Lower lobe of right lung (tissue), 2 donors: ENCODE data around the gene LTBP4. TPM values are rescaled to one million over a fixed set of nuclear protein-coding genes. Genes with fewer than 3 reads are reported as not detected.

ENCODE experiments used
- ATAC-seq, 2 donors: fragments of 200-7000 bp; cut with Tn5 transposase; one replicate each; pipeline ENCODE4 v1.9.1; 2020 to 2022; ENCODE audit warnings: mild to moderate bottlenecking in 2 of 2, moderate library complexity in 2 of 2
- DNase-seq: peaks from one replicate; pipeline ENCODE4 v3.0.0-alpha.2; 2020
- H3K27ac ChIP-seq: fragments of 200-600 bp; one replicate; pipeline ENCODE4 v1.8.0; 2022
- H3K27me3 ChIP-seq: fragments of 200-600 bp; one replicate; pipeline ENCODE4 v1.8.0; 2022; ENCODE audit warnings: low read depth
- H3K36me3 ChIP-seq: fragments of 200-600 bp; one replicate; pipeline ENCODE4 v1.8.0; 2022; ENCODE audit warnings: mild to moderate bottlenecking
- H3K4me1 ChIP-seq: fragments of 200-600 bp; one replicate; pipeline ENCODE4 v1.8.0; 2022
- H3K4me3 ChIP-seq: fragments of 200-600 bp; one replicate; pipeline ENCODE4 v1.8.0; 2022; ENCODE audit warnings: mild to moderate bottlenecking
- H3K9me3 ChIP-seq: fragments of 200-600 bp; one replicate; pipeline ENCODE4 v1.8.0; 2022
- intact Hi-C: fragments of 100-400 bp; cut with DNase I; formaldehyde crosslinking; loops from one replicate; pipeline ENCODE4 v1.11.0; 2022
- total RNA-seq: library from RNA; stranded (reverse); fragmentation: NEBNext Ultra II Directional; extraction: Animal tissue kit (Norgen Biotek cat#: 25700); gene quantifications from one replicate; pipeline ENCODE4 v1.2.1, GENCODE V29; 2021
- TF ChIP-seq, protein P1 (sequence below): fragments of 200-600 bp; IDR thresholded peaks from one replicate; pipeline ENCODE4 v1.8.0; 2022; ENCODE audit warnings: antibody characterized with exemption, mild to moderate bottlenecking
- donor health status: DM: no; HTN: yes; CAD: no; lungs with severe emphysema.

The LTBP4 gene
- total RNA-seq, 1 donor from 2014 or later: 316 TPM

DNA sequence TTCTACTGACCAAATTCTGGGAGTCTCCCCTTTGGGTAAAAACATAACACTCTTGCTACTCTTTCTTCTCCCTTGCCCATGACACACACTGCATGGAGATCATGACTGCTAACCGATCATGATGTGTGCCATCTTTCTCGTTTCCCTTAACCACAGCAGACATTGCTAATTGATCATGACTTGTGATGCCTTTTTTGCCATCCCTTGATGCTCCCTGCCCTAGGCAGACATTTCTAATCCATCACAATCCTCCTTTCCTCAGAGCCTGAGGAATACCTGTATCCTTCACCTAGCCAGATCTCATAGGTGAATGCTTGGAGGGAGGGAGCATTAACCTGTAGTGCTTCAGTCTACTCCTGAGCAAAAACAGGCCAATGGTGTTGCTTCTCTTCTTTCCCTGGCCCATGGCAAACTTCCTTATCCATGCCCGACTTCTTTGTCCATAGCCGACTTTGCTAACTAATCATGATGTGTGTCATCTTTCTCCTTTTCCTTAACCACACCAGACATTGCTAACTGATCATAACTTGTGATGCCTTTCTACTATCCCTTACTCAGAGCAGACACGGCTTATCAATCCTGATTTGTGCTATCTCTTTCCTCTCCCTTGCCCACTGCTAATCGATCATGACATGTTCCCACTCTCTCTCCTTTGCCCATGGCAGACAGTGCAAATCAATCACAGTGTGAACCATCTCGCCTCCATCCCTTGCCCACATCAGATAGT, 71.6 kb downstream of the LTBP4 start:
- DNase-seq: no peak
- H3K36me3 ChIP-seq: peaks cover 90% of the 10 kb centered on the region
- no peak for ATAC-seq
- TF ChIP-seq, protein P1, sequence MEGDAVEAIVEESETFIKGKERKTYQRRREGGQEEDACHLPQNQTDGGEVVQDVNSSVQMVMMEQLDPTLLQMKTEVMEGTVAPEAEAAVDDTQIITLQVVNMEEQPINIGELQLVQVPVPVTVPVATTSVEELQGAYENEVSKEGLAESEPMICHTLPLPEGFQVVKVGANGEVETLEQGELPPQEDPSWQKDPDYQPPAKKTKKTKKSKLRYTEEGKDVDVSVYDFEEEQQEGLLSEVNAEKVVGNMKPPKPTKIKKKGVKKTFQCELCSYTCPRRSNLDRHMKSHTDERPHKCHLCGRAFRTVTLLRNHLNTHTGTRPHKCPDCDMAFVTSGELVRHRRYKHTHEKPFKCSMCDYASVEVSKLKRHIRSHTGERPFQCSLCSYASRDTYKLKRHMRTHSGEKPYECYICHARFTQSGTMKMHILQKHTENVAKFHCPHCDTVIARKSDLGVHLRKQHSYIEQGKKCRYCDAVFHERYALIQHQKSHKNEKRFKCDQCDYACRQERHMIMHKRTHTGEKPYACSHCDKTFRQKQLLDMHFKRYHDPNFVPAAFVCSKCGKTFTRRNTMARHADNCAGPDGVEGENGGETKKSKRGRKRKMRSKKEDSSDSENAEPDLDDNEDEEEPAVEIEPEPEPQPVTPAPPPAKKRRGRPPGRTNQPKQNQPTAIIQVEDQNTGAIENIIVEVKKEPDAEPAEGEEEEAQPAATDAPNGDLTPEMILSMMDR: no peak
- intact Hi-C loops: no loop called here
- H3K27ac ChIP-seq: no peak overlapping the region
- H3K27me3 ChIP-seq: no peaks in the 10 kb centered on the region
- no peak overlapping the region for H3K4me3 ChIP-seq
- H3K4me1 ChIP-seq: no peaks in the 10 kb centered on the region
- no peaks in the 10 kb centered on the region for H3K9me3 ChIP-seq

DNA sequence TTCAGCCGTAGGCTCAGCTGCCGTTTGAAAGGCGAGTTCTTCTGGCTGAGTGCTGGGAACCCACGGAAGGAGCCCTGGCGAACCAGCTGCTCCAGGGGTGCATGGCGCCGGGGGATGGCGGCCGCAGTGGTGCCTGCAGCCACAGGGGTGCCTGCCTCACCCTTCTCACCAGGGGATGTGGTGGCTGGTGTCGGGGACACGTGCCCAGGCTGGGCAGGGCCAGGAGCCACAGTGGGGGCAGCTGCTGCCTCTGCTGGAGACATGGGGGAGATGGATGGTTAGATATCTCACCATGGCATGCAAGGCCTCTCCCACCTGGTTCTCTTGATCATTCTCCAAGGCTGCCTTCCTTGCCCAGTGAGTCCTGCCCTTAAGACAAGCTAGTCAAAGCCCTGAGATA, 72.2 kb downstream of the LTBP4 start:
- Histone ChIP-seq H3K36me3 (peaks cover 90% of the 10 kb centered on the region), H3K27me3 (no peaks in the 10 kb centered on the region), H3K9me3 (no peaks in the 10 kb centered on the region), H3K4me3 (no peak overlapping the region), H3K27ac (no peak overlapping the region), H3K4me1 (no peaks in the 10 kb centered on the region)
- intact Hi-C loops: no loop called here
- ATAC-seq (no peak), DNase-seq (no peak)
- TF ChIP-seq, protein P1: no peak

DNA sequence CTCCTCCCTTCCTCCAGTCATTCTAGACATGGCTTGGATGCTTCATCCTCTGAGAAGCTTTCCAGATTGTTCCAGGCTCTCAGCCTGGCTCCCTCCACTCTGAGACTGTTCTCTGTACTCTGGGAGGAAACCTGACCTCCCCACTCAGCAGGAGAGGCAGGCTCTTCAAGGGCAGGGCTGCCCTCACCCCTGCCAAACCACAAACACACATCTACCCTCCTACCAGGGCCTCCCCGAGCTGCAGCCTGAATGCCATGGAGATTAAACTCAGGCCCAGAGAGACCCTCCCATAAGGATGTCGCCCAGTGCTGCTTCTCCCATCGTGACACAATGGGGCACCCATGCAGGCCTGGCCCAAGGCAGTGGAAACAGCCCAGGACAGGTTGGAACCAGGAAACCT, 73.1 kb downstream of the LTBP4 start:
- H3K27ac ChIP-seq: no peak overlapping the region
- DNase-seq: no peak
- no peaks in the 10 kb centered on the region for H3K27me3 ChIP-seq
- no peaks in the 10 kb centered on the region for H3K9me3 ChIP-seq
- ATAC-seq: peak; percentile 74 to 83
- H3K4me1 ChIP-seq: no peaks in the 10 kb centered on the region
- H3K36me3 ChIP-seq: peaks cover 90% of the 10 kb centered on the region
- H3K4me3 ChIP-seq: no peak overlapping the region
- intact Hi-C loops: no loop called here
- TF ChIP-seq, protein P1: no peak

DNA sequence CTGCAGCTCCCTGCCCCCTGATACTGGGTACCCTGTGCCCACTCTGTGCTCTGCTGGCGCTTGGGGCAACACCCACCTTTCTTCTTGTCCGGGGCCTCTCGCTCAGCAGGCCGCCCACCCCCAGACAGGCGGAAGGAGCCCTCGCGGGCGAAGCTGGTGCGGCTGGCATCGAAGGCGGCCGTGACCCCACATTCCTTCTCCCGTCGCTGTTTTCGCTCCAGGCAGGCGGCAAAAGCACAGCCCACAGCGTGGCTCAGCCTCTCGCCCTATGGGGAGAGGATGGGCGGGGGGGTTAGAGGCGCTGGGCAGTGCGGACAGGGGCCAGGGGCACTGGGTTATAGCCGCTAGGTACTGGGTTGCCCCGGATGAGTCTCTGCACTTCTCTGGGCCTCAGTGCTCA, 76.0 kb downstream of the LTBP4 start:
- DNase-seq: no peak
- intact Hi-C loops: no loop called here
- peaks cover 90% of the 10 kb centered on the region for H3K36me3 ChIP-seq
- TF ChIP-seq, protein P1: no peak
- no peaks in the 10 kb centered on the region for H3K27me3 ChIP-seq
- no peak overlapping the region for H3K4me3 ChIP-seq
- no peak overlapping the region for H3K27ac ChIP-seq
- no peaks in the 10 kb centered on the region for H3K4me1 ChIP-seq
- H3K9me3 ChIP-seq: no peaks in the 10 kb centered on the region
- ATAC-seq: no peak

Other genes with a start within 250 kb of the LTBP4 start
- 0.21 TPM for gene HIPK4, start 211.2 kb upstream of the LTBP4 start, total RNA-seq
- gene PRX, start 188.0 kb upstream of the LTBP4 start, total RNA-seq: 51.5 TPM
- 17.6 TPM for gene SERTAD1, start 175.4 kb upstream of the LTBP4 start, total RNA-seq
- gene SERTAD3, start 157.0 kb upstream of the LTBP4 start, total RNA-seq: 30.7 TPM
- gene BLVRB, start 135.6 kb upstream of the LTBP4 start, total RNA-seq: 123 TPM
- 0.53 TPM for gene SPTBN4, start 134.4 kb upstream of the LTBP4 start, total RNA-seq
- 91.2 TPM for gene SHKBP1, start 24.5 kb upstream of the LTBP4 start, total RNA-seq
- gene NUMBL, start 89.3 kb downstream of the LTBP4 start, total RNA-seq: 17.7 TPM
- gene COQ8B, start 115.5 kb downstream of the LTBP4 start, total RNA-seq: 43.9 TPM
- gene ITPKC, start 115.7 kb downstream of the LTBP4 start, total RNA-seq: 34.9 TPM
- gene ACTMAP, start 149.1 kb downstream of the LTBP4 start, total RNA-seq: 17.6 TPM
- gene SNRPA, start 149.8 kb downstream of the LTBP4 start, total RNA-seq: 44.8 TPM
- 1.7 TPM for gene MIA, start 174.2 kb downstream of the LTBP4 start, total RNA-seq
- gene RAB4B, start 176.9 kb downstream of the LTBP4 start, total RNA-seq: 48.5 TPM
- 188 TPM for gene EGLN2, start 197.8 kb downstream of the LTBP4 start, total RNA-seq
- 2.0 TPM for gene CYP2A6, start 249.1 kb downstream of the LTBP4 start, total RNA-seq